Caco-2 (cell line): Measurements from ENCODE around the gene MRRF. TPM values are rescaled to one million over a fixed set of nuclear protein-coding genes. Genes with fewer than 3 reads are reported as not detected.

Experiments used
- BruUV-seq: library from RNA; stranded (reverse); fragments of 400-500 nt; replicated peaks from 2 replicates; lab custom pipeline; 2021; lab: Mats Ljungman, UMichigan
- CTCF ChIA-PET: fragments of 300-600 bp; sonication (Branson Sonifier 250); formaldehyde crosslinking; loops from one replicate; lab custom pipeline; 2022; ENCODE audit warnings: antibody characterized with exemption; lab: Charles Lee
- POLR2A ChIA-PET: fragments of 300-600 bp; sonication (Branson Sonifier 250); formaldehyde crosslinking; loops from one replicate; lab custom pipeline; 2022; ENCODE audit warnings: antibody characterized with exemption; lab: Charles Lee
- DNase-seq, 2 experiments: peaks; one replicate each; pipeline versions ENCODE4 v3.0.0 to v3.0.0-alpha.2; 2020 to 2022
- H3K27me3 ChIP-seq: replicated peaks from 2 replicates; pipeline ENCODE4 v1.6.0; 2011; ENCODE audit warnings: low read length; ENCODE audit not compliant: control insufficient read depth, insufficient read depth
- H3K36me3 ChIP-seq: 2 replicates; pipeline ENCODE4 v1.5.1; 2011; ENCODE audit warnings: low read length; ENCODE audit not compliant: control insufficient read depth, insufficient read depth
- H3K4me1 ChIP-seq: fragments of 250-450 bp; sonication (Bioruptor Pico); 2 replicates; pipeline ENCODE4 v1.5.1; 2020; ENCODE audit warnings: mild to moderate bottlenecking
- H3K4me3 ChIP-seq: 2 replicates; pipeline ENCODE4 v1.5.1; 2011; ENCODE audit warnings: low read depth, mild to moderate bottlenecking, control low read depth, low read length
- H3K9me3 ChIP-seq: fragments of 250-450 bp; sonication (Bioruptor Pico); 2 replicates; pipeline ENCODE4 v1.5.1; 2020; ENCODE audit warnings: mild to moderate bottlenecking, moderate library complexity
- H3K27ac Mint-ChIP-seq: one replicate; pipeline ENCODE4 v1.8.0; 2022; ENCODE audit warnings: mixed read lengths; ENCODE audit not compliant: unreplicated experiment
- H3K27me3 Mint-ChIP-seq: one replicate; pipeline ENCODE4 v1.8.0; 2022; ENCODE audit warnings: mixed read lengths; ENCODE audit not compliant: insufficient read depth, unreplicated experiment
- H3K36me3 Mint-ChIP-seq: one replicate; pipeline ENCODE4 v1.8.0; 2022; ENCODE audit warnings: mild to moderate bottlenecking, mixed read lengths; ENCODE audit not compliant: insufficient read depth, unreplicated experiment
- H3K4me1 Mint-ChIP-seq: one replicate; pipeline ENCODE4 v1.8.0; 2022; ENCODE audit warnings: low read depth, mixed read lengths; ENCODE audit not compliant: unreplicated experiment
- H3K4me3 Mint-ChIP-seq: one replicate; pipeline ENCODE4 v1.8.0; 2022; ENCODE audit warnings: mild to moderate bottlenecking, moderate library complexity, mixed read lengths; ENCODE audit not compliant: unreplicated experiment
- H3K9me3 Mint-ChIP-seq: one replicate; pipeline ENCODE4 v1.8.0; 2022; ENCODE audit warnings: mixed read lengths; ENCODE audit not compliant: unreplicated experiment
- intact Hi-C: fragments of 100-400 bp; cut with micrococcal nuclease; formaldehyde crosslinking; loops from one replicate; pipeline ENCODE4 v1.10.0; 2022; ENCODE audit not compliant: unreplicated experiment
- total RNA-seq: library from RNA; stranded (reverse); gene quantifications from 2 replicates; pipeline ENCODE4 v1.2.3, GENCODE V29; 2022
- TF ChIP-seq, protein P1 (sequence below), 2 experiments: fragments of 200-600 bp in 1 of 2; IDR thresholded peaks; 1 replicate in 1 of 2; 2 replicates in 1 of 2; pipeline versions ENCODE4 v1.5.1 to v1.8.0; 2011 to 2022; ENCODE audit warnings: antibody characterized with exemption in 1 of 2, control low read depth in 1 of 2, inconsistent platforms in 1 of 2, low read depth in 1 of 2, low read length in 1 of 2, mild to moderate bottlenecking in 1 of 2, moderate library complexity in 1 of 2; ENCODE audit not compliant: insufficient read depth in 1 of 2, severe bottlenecking in 1 of 2, unreplicated experiment in 1 of 2

MRRF gene
- total RNA-seq, 1 experiment from 2014 or later = 64.6 TPM

DNA sequence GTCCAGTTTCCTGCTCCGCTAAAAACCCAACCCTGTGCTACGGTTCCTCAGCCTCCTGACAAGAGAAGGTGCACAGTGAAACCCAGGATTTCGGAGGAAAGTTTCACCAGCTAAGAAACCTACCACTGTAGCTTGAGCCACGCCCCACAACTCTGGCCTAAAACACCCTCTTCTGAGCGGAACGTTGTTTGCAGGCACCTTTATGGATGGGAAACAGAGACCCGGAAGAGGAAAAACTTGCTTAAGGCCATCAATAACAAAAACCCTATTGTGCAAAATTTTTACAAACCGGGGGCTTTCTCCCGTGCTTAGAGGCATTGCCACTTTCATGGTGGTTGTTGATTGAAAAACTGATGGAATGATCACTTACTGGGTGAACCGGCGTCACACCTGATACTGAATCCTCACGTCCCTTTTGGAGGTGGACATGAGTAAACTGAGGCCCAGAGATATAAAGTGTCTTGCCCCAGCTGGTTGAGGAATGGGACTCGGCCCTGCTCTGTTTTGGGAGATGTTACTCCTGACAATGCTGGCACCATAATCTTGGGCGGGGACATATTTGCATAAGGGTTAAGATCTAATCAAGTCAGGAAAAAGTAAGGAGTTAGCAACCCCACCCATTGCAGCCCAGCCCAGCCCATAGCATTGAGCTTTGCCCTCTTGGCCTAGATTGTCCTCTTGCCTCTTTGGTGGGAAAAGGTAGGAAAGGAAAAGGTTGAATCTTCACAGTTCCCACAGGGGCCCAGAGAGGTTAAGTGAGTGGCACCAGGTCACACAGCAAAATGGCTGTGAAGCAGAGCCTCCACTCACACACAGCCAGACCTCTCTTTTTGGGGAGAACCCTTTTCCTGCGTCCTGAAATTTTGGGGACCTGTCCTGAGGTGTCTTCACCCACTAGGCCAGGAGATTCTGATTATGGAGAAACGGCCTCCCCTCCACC lies 82.9 kb downstream of the MRRF start:
- TF ChIP-seq, protein P1, sequence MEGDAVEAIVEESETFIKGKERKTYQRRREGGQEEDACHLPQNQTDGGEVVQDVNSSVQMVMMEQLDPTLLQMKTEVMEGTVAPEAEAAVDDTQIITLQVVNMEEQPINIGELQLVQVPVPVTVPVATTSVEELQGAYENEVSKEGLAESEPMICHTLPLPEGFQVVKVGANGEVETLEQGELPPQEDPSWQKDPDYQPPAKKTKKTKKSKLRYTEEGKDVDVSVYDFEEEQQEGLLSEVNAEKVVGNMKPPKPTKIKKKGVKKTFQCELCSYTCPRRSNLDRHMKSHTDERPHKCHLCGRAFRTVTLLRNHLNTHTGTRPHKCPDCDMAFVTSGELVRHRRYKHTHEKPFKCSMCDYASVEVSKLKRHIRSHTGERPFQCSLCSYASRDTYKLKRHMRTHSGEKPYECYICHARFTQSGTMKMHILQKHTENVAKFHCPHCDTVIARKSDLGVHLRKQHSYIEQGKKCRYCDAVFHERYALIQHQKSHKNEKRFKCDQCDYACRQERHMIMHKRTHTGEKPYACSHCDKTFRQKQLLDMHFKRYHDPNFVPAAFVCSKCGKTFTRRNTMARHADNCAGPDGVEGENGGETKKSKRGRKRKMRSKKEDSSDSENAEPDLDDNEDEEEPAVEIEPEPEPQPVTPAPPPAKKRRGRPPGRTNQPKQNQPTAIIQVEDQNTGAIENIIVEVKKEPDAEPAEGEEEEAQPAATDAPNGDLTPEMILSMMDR (IDR thresholded peaks at IDR 0.05; ENCODE audit: insufficient read depth in 1 of 2, low read depth in 1 of 2, low read length in 1 of 2, severe bottlenecking in 1 of 2, unreplicated experiment in 1 of 2) = no peak
- peak overlapping the region; percentile 76 for H3K4me3 Mint-ChIP-seq
- peaks cover 6% of the 10 kb centered on the region for H3K4me1 Mint-ChIP-seq
- H3K27me3 ChIP-seq = no peaks in the 10 kb centered on the region
- no peaks in the 10 kb centered on the region for H3K9me3 Mint-ChIP-seq
- ChIA-PET CTCF (interaction anchor here (4.6 to 6.4 kb wide), 2 partner anchors 221 to 250 kb away, joined by 93 to 104 read pairs; no protein-coding TSS in a partner anchor), POLR2A (no interaction called here)
- DNase-seq = peak in 1 of 2 experiments; percentile 37
- H3K27ac Mint-ChIP-seq = no peak overlapping the region
- H3K4me1 ChIP-seq = no peaks in the 10 kb centered on the region; the same call in 1 of the 2 replicates
- no TSS peak for BruUV-seq
- no peaks in the 10 kb centered on the region for H3K9me3 ChIP-seq
- intact Hi-C loops = no loop called here
- H3K36me3 ChIP-seq = no peaks in the 10 kb centered on the region
- no peaks in the 10 kb centered on the region for H3K36me3 Mint-ChIP-seq
- H3K4me3 ChIP-seq = peak overlapping the region; percentile 51
- H3K27me3 Mint-ChIP-seq = peaks cover 4% of the 10 kb centered on the region

DNA sequence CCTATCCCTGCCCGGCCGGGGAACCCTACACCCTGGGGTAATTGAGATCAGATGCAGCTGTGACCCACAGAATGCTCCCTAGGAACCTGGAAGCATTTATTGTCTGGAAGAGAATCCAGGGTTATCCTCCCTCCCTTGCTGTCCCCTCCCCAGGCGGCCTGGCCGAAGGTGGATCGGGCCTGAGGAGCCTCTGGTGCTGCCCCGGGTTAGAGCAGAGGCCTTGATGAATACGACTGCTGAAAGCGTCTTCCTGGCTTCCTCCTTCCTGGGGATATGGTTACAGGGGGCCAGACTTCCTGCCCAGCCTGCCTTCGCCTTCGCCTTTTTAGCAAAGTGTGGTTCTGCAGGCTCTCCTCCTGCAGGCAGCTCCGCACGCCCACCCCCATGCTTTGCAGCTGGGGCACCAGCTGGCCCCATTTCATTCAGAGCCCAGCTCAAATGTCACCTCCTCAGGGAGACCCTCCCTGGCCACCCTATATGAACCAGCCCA lies 83.7 kb downstream of the MRRF start:
- ChIA-PET POLR2A (no interaction called here), CTCF (interaction anchor here (4.6 to 6.4 kb wide), 2 partner anchors 222 to 251 kb away, joined by 93 to 104 read pairs; no protein-coding TSS in a partner anchor)
- no TSS peak for BruUV-seq
- no peak for DNase-seq
- H3K27ac Mint-ChIP-seq = no peak overlapping the region
- H3K27me3 Mint-ChIP-seq = peaks cover 4% of the 10 kb centered on the region
- H3K36me3 ChIP-seq = no peaks in the 10 kb centered on the region
- no peaks in the 10 kb centered on the region; the same call in 1 of the 2 replicates for H3K4me1 ChIP-seq
- TF ChIP-seq, protein P1 (IDR thresholded peaks at IDR 0.05; ENCODE audit: insufficient read depth in 1 of 2, low read depth in 1 of 2, low read length in 1 of 2, severe bottlenecking in 1 of 2, unreplicated experiment in 1 of 2) = no peak
- H3K4me3 Mint-ChIP-seq = peak overlapping the region; percentile 11
- H3K9me3 Mint-ChIP-seq = no peaks in the 10 kb centered on the region
- H3K4me3 ChIP-seq = no peak overlapping the region
- H3K9me3 ChIP-seq = no peaks in the 10 kb centered on the region
- H3K27me3 ChIP-seq = no peaks in the 10 kb centered on the region
- H3K4me1 Mint-ChIP-seq = peaks cover 6% of the 10 kb centered on the region
- no peaks in the 10 kb centered on the region for H3K36me3 Mint-ChIP-seq
- intact Hi-C loops = no loop called here

DNA sequence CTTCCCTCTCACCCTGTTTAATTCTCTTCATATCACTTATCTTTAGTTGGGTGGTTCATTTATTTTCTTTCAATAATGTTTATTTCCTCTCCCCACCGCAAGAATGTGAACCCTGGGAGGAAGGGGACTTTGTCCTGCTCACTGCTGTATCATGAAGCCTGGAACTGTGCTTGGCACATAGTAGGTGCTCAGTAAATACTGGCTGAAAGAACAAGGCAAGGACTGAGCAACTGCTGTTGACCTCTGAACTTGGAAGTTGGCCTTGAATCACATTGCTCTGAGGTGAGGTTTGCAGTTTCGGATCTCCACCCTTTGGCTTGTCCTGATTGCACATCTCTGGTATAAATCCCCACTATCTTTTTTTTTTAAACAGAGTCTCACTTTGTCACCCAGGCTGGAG lies 84.1 kb downstream of the MRRF start:
- no TSS peak for BruUV-seq
- Mint-ChIP-seq H3K27ac (no peak overlapping the region), H3K4me3 (peak overlapping the region; percentile 11), H3K4me1 (peaks cover 6% of the 10 kb centered on the region), H3K27me3 (peaks cover 4% of the 10 kb centered on the region), H3K9me3 (no peaks in the 10 kb centered on the region), H3K36me3 (no peaks in the 10 kb centered on the region)
- no peak for DNase-seq
- H3K36me3 ChIP-seq = no peaks in the 10 kb centered on the region
- intact Hi-C loops = no loop called here
- TF ChIP-seq, protein P1 (IDR thresholded peaks at IDR 0.05; ENCODE audit: insufficient read depth in 1 of 2, low read depth in 1 of 2, low read length in 1 of 2, severe bottlenecking in 1 of 2, unreplicated experiment in 1 of 2) = no peak
- ChIA-PET CTCF (interaction anchor here (4.6 to 6.4 kb wide), 2 partner anchors 222 to 251 kb away, joined by 93 to 104 read pairs; no protein-coding TSS in a partner anchor), POLR2A (no interaction called here)
- no peak overlapping the region for H3K4me3 ChIP-seq
- no peaks in the 10 kb centered on the region for H3K27me3 ChIP-seq
- H3K9me3 ChIP-seq = no peaks in the 10 kb centered on the region
- no peaks in the 10 kb centered on the region; the same call in 1 of the 2 replicates for H3K4me1 ChIP-seq
